OCI-LY7 (cell line): ENCODE results near the gene PIRT. TPM values are rescaled to one million over a fixed set of nuclear protein-coding genes. Genes with fewer than 3 reads are reported as not detected.
"Not testable (repeated sequence)": the region's sequence is repeated elsewhere in the genome, so short reads cannot be mapped to it uniquely, and the experiment has no call there.

Experiments
- BruUV-seq: library from RNA; stranded (reverse); fragments of 400-500 nt; replicated peaks from 2 replicates; lab custom pipeline; 2021; lab: Mats Ljungman, UMichigan
- CTCF ChIA-PET: fragments of 300-600 bp; sonication (Branson Sonifier 250); formaldehyde crosslinking; loops from one replicate; lab custom pipeline; 2022; ENCODE audit warnings: antibody characterized with exemption; ENCODE audit not compliant: unreplicated experiment; lab: Charles Lee
- POLR2A ChIA-PET: fragments of 300-600 bp; sonication (Branson Sonifier 250); formaldehyde crosslinking; loops from one replicate; lab custom pipeline; 2022; ENCODE audit warnings: antibody characterized with exemption; lab: Charles Lee
- DNase-seq: peaks from one replicate; pipeline ENCODE4 v3.0.0-alpha.2; 2015; ENCODE audit warnings: low spot score
- H2AFZ ChIP-seq: fragments of 200-600 bp; sonication (generic), shearing (Covaris generic); 2 replicates; pipeline ENCODE4 v1.6.1; 2014; ENCODE audit warnings: mild to moderate bottlenecking, antibody characterized with exemption, low read length, moderate library complexity
- H3K27ac ChIP-seq: fragments of 200-600 bp; sonication (generic); 2 replicates; pipeline ENCODE4 v1.5.1; 2014; ENCODE audit warnings: mixed run types, low read depth, mild to moderate bottlenecking, moderate library complexity, low read length, inconsistent platforms; ENCODE audit not compliant: poor library complexity, severe bottlenecking
- H3K36me3 ChIP-seq: fragments of 200-600 bp; sonication (generic); 2 replicates; pipeline ENCODE4 v1.6.1; 2014; ENCODE audit warnings: mild to moderate bottlenecking, antibody characterized with exemption, low read length, moderate library complexity, mixed read lengths; ENCODE audit not compliant: insufficient read depth
- H3K4me1 ChIP-seq: fragments of 200-600 bp; sonication (generic); 2 replicates; pipeline ENCODE4 v1.5.1; 2014; ENCODE audit warnings: mild to moderate bottlenecking, low read length; ENCODE audit not compliant: insufficient read depth, poor library complexity, severe bottlenecking
- H3K4me2 ChIP-seq: fragments of 200-600 bp; sonication (generic); 2 replicates; pipeline ENCODE4 v1.6.1; 2014; ENCODE audit warnings: mild to moderate bottlenecking, low read length
- H3K4me3 ChIP-seq: fragments of 200-600 bp; sonication (generic); 2 replicates; pipeline ENCODE4 v1.5.1; 2014; ENCODE audit warnings: mild to moderate bottlenecking, low read depth, low read length; ENCODE audit not compliant: poor library complexity, severe bottlenecking
- H3K79me2 ChIP-seq: fragments of 200-600 bp; sonication (generic); 2 replicates; pipeline ENCODE4 v1.6.1; 2016; ENCODE audit warnings: low read depth, mild to moderate bottlenecking, low read length, moderate library complexity, mixed read lengths; ENCODE audit not compliant: insufficient read depth
- H3K9me2 ChIP-seq: fragments of 200-600 bp; sonication (generic); 2 replicates; pipeline ENCODE4 v1.6.1; 2016; ENCODE audit warnings: mild to moderate bottlenecking, low read length, mixed read lengths; ENCODE audit not compliant: insufficient read depth
- H3K9me3 ChIP-seq: fragments of 200-600 bp; sonication (generic); 2 replicates; pipeline ENCODE4 v1.6.1; 2014; ENCODE audit warnings: mild to moderate bottlenecking, mixed run types, low read length, mixed read lengths
- H4K20me1 ChIP-seq: fragments of 200-600 bp; sonication (generic); 2 replicates; pipeline ENCODE4 v1.6.1; 2014; ENCODE audit warnings: mild to moderate bottlenecking, antibody characterized with exemption, low read length, moderate library complexity, mixed read lengths; ENCODE audit not compliant: insufficient read depth
- CTCF ChIP-seq: fragments of 200-600 bp; sonication (generic); conservative IDR thresholded peaks from 2 replicates; pipeline ENCODE4 v1.5.1; 2014; ENCODE audit warnings: mild to moderate bottlenecking, antibody characterized with exemption, low read length, moderate library complexity, mixed read lengths
- EZH2phosphoT487 ChIP-seq: fragments of 200-600 bp; sonication (generic); IDR thresholded peaks from 2 replicates; pipeline ENCODE4 v1.6.1; 2018; ENCODE audit warnings: low read depth, borderline replicate concordance, mild to moderate bottlenecking, mixed run types, antibody characterized with exemption, low read length, moderate library complexity, mixed read lengths
- intact Hi-C: fragments of 100-400 bp; cut with micrococcal nuclease; formaldehyde crosslinking; loops from one replicate; pipeline ENCODE4 v1.10.0; 2022; ENCODE audit not compliant: unreplicated experiment
- total RNA-seq, 2 experiments: library from RNA; depleted of rRNA in 1 of 2; stranded (reverse); fragments of >200 nt in 1 of 2; shearing (Covaris generic) in 1 of 2; gene quantifications; 2 replicates each; pipeline ENCODE4 v1.2.3, GENCODE V29; 2014 to 2022

The PIRT gene
- total RNA-seq, 2 experiments from 2014 or later, result not detected

- no peak overlapping the region for H2AFZ ChIP-seq
- H3K27ac ChIP-seq, result no peak overlapping the region
- no peak for TF ChIP-seq EZH2phosphoT487
- TF ChIP-seq CTCF, result no peak
- no peaks in the 10 kb centered on the region for H4K20me1 ChIP-seq
- H3K4me3 ChIP-seq, result no peak overlapping the region
- POLR2A ChIA-PET, result no interaction called here
- intact Hi-C loops, result no loop called here
- H3K9me3 ChIP-seq, result no peaks in the 10 kb centered on the region
- DNase-seq, result no peak
- H3K9me2 ChIP-seq, result no peaks in the 10 kb centered on the region
- no TSS peak for BruUV-seq
- no peaks in the 10 kb centered on the region for H3K4me1 ChIP-seq
- H3K36me3 ChIP-seq, result no peaks in the 10 kb centered on the region
- CTCF ChIA-PET, result no interaction called here
- H3K4me2 ChIP-seq, result no peak overlapping the region
- H3K79me2 ChIP-seq, result no peaks in the 10 kb centered on the region
These were observed 21.2 kb upstream of the PIRT start for GRCh38 chr17:10859051-10859450.

- CTCF ChIA-PET, result no interaction called here
- intact Hi-C loops, result no loop called here
- Histone ChIP-seq H3K4me1 (no peaks in the 10 kb centered on the region), H3K79me2 (no peaks in the 10 kb centered on the region), H3K9me2 (no peaks in the 10 kb centered on the region), H3K27ac (no peak overlapping the region), H3K9me3 (no peaks in the 10 kb centered on the region), H2AFZ (no peak overlapping the region), H3K4me2 (no peak overlapping the region), H4K20me1 (no peaks in the 10 kb centered on the region), H3K4me3 (no peak overlapping the region), H3K36me3 (no peaks in the 10 kb centered on the region)
- POLR2A ChIA-PET, result no interaction called here
- no peak for DNase-seq
- TF ChIP-seq EZH2phosphoT487, result no peak
- BruUV-seq, result no TSS peak
These were observed 20.1 kb upstream of the PIRT start for GRCh38 chr17:10857976-10858375.

GRCh38 chr17:10846636-10847035, 8.7 kb upstream of the PIRT start:
- H3K27ac ChIP-seq, H3K4me2 ChIP-seq, DNase-seq, H4K20me1 ChIP-seq, H3K36me3 ChIP-seq, CTCF ChIA-PET, H3K9me2 ChIP-seq, H2AFZ ChIP-seq, H3K9me3 ChIP-seq, POLR2A ChIA-PET, H3K4me3 ChIP-seq, H3K4me1 ChIP-seq, BruUV-seq, H3K79me2 ChIP-seq: not testable (repeated sequence)
- intact Hi-C loops, result loop anchor here (5.0 kb wide), 1 partner anchor 214 kb away; no protein-coding TSS in a partner anchor

GRCh38 chr17:10845388-10845751, 7.5 kb upstream of the PIRT start:
- Histone ChIP-seq H3K9me3 (no peaks in the 10 kb centered on the region), H2AFZ (no peak overlapping the region), H3K9me2 (no peaks in the 10 kb centered on the region), H4K20me1 (no peaks in the 10 kb centered on the region), H3K4me2 (no peak overlapping the region), H3K27ac (no peak overlapping the region), H3K36me3 (no peaks in the 10 kb centered on the region), H3K4me3 (no peak overlapping the region), H3K4me1 (no peaks in the 10 kb centered on the region), H3K79me2 (no peaks in the 10 kb centered on the region)
- no TSS peak for BruUV-seq
- no peak; the same call in 1 of the 2 replicates for TF ChIP-seq CTCF
- no peak for TF ChIP-seq EZH2phosphoT487
- intact Hi-C loops, result loop anchor here (1.0 to 5.0 kb wide), 2 partner anchors 199 to 213 kb away; no protein-coding TSS in a partner anchor
- DNase-seq, result no peak
- ChIA-PET POLR2A (no interaction called here), CTCF (interaction anchor here (0.6 to 1.1 kb wide), 2 partner anchors 198 to 547 kb away, joined by 3 read pairs; no protein-coding TSS in a partner anchor)
